Prostate gland (tissue), 2 donors: ENCODE measurements around the gene SKAP1.
"Not testable (repeated sequence)": the region's sequence is repeated elsewhere in the genome, so short reads cannot be mapped to it uniquely, and the experiment has no call there.

ENCODE experiments used
- CTCF ChIP-seq, 4 experiments: fragments of 200-600 bp in 2 of 4; fragments of 450-650 bp in 2 of 4; sonication (generic) in 2 of 4; IDR thresholded peaks; 1 replicate in 3 of 4; 2 replicates in 1 of 4; pipeline ENCODE4 v1.5.1; 2016 to 2019; ENCODE audit warnings: antibody characterized with exemption in 4 of 4, mild to moderate bottlenecking in 2 of 4, moderate library complexity in 2 of 4
- POLR2A ChIP-seq: fragments of 450-650 bp; IDR thresholded peaks from one replicate; pipeline ENCODE4 v1.6.1; 2016; ENCODE audit warnings: antibody characterized with exemption, mild to moderate bottlenecking

GRCh38 chr17:48422060-48422459 is 8.0 kb downstream of the SKAP1 start:
- TF ChIP-seq POLR2A; CTCF (IDR thresholded peaks at IDR 0.05): not testable (repeated sequence)
